GM18858 (cell line): Measurements from ENCODE around the gene SLC25A48.
"Not testable (repeated sequence)": the region's sequence is repeated elsewhere in the genome, so short reads cannot be mapped to it uniquely, and the experiment has no call there.

Source experiments
- ATAC-seq: cut with Tn5 transposase; IDR thresholded peaks from one replicate; pipeline ENCODE4 v1.9.1; 2021; ENCODE audit not compliant: unreplicated experiment

Gene SLC25A48

GRCh38 chr5:135857630-135858311 lies 23.3 kb downstream of the SLC25A48 start:
- no peak for ATAC-seq

DNA sequence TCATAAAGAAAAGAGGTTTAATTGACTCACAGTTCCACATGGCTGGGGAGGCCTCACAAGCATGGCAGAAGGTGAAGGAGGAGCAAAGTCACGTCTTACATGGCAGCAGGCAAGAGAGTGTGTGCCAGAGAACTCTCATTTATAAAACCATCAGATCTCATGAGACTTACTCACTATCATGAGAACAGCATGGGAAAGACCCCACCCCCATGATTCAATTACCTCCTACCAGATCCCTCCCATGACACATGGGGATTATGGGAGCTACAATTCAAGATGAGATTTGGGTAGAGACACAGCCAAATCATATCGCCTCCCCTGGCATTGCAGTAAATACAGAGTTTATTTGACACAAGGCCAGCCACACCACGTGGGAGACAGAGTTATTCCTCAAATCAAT lies 24.7 kb downstream of the SLC25A48 start:
- not testable (repeated sequence) for ATAC-seq

DNA sequence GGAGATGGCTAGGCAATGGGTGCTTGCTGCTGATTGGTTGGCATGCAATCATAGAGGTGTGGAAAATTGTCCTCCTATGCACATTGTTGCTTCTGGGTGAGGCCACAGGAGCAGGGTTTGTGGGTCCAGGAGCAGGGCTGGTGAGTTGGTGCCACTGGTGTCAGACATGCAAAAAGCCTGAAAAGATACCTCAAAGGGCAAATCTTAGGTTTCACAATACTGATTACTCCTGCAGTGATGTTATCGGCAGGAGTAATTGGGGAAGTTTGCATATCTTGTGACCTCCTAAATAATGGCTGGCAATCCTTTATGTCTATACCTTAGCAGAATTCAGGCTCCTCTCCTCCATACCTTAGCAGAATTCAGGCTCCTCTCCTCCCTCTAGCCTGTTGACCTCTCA lies 25.2 kb downstream of the SLC25A48 start:
- no peak for ATAC-seq

DNA sequence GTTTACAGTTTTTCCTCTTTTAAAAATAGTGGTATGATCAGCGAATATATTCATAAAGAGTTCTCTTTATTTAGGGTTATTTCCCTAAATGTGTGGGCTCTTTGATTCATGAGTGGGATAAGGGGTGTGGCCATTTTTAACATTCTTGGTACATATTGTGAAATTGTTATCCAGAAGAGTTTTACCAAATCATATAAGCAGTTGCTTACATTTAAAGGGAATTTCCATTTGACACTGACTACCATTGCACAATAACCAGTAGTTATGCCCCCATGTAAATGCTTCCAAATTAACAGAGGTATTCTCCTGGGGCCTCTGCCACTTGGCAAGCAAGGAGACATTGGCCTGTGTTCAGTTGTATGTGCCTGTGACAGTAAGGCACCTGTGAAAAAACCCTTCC lies 27.2 kb downstream of the SLC25A48 start:
- ATAC-seq = no peak

DNA sequence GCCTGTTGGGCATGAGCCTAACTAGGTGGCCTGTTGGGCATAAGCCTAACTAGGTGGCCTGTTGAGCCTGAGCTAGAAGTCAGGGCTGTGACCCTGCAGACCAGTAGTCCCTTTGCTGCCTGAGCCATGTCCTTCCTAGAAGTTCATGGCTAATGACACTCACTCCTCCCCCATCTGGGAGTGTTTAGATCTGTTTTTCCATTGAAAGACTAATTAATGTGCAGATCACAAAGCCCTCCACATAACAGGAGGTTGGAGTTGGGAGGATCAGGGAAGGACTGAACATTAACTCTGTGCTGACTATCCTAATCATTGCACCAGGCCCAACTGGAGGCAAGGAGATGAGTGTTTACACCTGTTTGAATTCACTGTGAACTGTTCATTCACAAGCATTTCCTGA lies 27.6 kb downstream of the SLC25A48 start:
- no peak for ATAC-seq

- ATAC-seq = no peak
These were observed 28.3 kb downstream of the SLC25A48 start for GRCh38 chr5:135862744-135863143.

DNA sequence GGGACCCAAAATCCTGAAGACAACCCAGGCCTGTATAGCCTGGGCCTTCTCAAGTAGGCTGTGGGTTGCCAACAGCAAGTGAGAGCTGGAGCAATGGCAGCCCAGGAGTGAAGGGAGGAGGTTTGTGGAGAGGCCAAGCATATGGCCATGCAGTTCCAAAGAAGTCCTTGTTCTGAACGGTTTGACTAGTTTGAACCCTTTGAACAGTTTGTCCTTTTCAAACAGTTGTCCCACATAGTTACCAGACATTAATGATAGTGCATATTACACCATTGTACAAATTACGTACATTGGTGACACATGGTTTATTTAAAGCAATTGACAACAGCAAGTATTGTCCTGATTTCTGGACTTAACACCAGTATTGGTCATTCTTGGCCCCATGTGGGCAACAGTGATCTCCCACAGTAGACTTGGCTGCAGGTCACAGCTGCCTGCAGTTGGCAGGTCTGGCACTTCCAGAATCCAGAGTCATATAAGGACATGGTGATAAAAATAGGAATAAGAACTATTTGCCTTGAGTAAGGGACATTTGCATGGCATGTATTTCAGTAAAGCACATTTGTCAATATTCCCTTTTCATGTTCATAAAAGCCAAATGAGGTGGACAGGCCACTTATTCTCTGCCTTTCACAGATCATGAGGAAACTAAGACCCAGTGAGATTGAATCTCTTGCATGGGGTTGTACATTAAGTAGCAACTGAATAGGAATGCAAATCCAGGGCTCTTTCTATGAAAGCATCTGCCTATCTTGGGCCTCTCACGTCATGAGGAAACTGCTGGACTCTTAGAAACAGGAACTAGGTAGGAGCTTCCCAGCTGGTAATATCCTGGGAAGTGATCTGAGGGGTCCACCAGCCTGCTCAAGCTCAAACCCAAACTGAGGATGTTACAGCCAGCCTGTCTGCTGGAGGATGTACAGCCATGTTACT lies 30.3 kb downstream of the SLC25A48 start:
- no peak for ATAC-seq

DNA sequence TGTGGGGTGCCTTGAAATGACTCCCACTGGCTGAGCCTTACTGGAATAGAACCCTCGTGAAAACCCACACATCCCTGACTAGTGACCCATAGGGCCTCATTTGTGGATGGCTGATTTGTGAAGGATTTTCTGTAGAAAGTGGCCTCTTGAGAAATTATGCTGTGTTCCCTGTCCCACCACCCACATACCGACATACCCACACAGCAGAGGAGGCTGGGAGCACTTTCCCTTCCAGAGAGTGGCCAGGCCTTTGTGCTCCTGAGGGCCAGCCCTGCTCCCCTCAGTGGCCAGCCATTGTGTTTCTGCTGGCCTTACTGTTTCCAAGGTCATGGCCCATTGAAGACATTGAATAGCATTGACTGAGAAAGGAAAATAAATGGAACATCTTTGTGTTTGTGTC lies 31.6 kb downstream of the SLC25A48 start:
- ATAC-seq = no peak

GRCh38 chr5:135867599-135867998 lies 33.1 kb downstream of the SLC25A48 start:
- no peak for ATAC-seq

DNA sequence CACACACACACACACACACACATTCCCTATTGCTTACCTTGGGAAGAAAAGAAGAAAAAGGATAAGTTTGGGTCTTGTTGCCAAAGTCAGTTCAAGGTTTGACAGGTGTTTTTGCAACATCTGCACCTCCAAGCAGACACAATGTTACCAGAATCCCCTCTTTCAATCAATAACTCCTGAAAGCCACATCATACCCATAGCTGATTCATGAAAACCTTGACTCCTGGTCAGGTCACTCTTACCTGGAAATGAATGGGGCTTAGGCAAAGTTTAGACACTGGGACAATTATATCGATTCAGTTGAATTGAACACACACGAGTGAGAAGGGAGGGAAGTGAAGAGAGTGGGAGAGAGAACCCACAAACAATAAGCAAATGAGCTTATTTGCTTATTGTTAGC lies 34.2 kb downstream of the SLC25A48 start:
- ATAC-seq = no peak

DNA sequence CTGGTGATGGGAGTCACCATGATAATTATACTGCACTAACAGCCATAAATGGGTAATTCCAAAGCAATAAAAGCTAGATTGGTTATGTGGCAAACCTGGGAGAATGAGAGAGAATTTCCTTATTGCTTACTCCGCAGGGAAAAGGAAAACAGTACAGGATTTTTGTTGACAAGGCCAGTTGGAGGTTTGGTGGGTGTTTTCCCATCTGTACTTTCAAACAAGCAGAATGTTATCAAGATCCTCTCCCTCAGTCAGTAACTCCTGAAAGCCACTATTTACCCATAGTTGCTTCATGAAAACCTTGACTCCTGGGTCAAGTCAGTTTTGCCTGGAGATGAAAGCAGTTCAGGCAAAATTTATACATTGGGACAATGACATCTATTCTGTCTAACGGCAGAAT lies 34.8 kb downstream of the SLC25A48 start:
- no peak for ATAC-seq

DNA sequence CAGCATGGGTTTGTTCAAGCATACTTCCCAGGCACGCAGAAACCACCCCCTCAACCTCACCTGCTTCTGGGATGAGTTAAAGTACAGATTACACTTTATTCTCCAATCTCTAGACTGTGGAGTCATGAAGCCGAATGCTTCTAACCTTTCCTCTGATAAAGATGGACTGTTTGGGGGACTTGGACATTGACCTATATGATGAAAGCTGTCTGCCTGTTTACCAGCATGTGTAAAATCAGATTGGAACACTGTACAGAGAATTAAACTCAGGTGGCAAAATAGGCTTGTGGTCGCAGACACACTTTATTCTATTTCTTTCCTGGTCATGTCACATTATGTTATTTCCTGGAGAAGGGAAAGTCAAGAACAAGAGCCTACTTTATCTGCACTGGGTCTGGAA lies 35.5 kb downstream of the SLC25A48 start:
- ATAC-seq = no peak

- no peak for ATAC-seq
These were observed 36.9 kb downstream of the SLC25A48 start for GRCh38 chr5:135871268-135871915.

DNA sequence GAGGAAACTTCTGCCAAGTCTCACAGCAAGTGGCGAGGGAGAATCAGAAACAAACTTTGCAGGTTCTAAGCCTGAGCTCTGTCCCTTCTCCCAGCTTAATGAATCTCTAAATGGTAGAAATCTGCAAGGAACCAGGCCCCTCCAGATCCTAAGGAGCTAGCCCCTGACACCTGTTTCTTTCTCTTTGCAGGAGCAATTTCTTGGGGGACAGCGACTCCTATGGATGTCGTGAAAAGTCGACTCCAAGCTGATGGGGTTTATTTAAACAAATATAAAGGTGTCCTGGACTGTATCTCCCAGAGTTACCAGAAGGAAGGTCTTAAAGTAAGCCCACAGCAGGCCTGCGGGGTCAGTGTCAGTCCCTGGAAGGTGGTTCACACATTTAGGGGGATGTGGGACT lies 39.4 kb downstream of the SLC25A48 start:
- ATAC-seq = no peak

- ATAC-seq = no peak
These were observed 40.0 kb downstream of the SLC25A48 start for GRCh38 chr5:135874461-135874860.

GRCh38 chr5:135875567-135875966 lies 41.1 kb downstream of the SLC25A48 start:
- ATAC-seq = no peak

DNA sequence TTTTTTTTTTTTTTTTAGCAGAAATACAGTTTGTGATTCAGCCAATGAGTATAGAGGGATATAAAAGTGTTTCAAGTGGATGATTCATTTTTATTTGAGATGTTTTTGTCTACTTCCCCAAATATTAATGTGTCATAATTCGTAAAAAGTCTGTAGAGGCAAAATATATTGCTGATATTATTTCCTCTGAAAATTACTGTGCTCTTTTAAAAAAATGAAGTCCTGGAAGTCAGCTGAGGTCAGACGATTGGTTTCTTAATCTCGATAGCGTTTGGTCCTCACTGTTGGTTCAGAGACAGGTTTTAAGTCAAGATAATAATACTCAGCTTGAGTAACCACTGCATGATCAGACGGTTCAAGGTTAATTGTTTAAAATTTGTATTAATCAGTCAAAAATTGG lies 41.7 kb downstream of the SLC25A48 start:
- no peak for ATAC-seq

- ATAC-seq = no peak
These were observed 43.2 kb downstream of the SLC25A48 start for GRCh38 chr5:135877570-135878155.

DNA sequence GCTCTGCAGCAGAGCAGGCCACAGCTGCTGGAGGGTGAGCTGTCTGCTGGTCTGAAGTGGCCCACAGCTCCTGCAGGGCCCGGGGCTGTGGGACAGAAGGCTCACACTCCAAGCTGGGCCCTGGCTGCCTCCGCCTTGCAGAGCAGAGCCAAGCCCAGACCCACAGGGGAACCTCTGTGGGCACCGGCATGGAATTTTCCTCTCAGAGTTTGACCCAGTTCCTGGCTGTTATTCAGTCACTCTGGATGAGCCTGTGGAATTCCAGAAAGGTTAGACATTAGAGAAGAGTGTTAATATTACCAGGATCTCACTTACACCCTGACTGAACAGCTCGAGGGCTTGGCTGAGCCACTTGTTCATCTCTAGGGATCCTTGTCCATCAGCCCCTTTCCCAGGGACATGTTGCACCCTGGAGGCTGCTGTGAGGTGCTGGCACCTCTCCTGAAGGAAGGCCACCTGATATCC lies 43.7 kb downstream of the SLC25A48 start:
- ATAC-seq = no peak

- no peak for ATAC-seq
These were observed 45.1 kb downstream of the SLC25A48 start for GRCh38 chr5:135879591-135879990.

DNA sequence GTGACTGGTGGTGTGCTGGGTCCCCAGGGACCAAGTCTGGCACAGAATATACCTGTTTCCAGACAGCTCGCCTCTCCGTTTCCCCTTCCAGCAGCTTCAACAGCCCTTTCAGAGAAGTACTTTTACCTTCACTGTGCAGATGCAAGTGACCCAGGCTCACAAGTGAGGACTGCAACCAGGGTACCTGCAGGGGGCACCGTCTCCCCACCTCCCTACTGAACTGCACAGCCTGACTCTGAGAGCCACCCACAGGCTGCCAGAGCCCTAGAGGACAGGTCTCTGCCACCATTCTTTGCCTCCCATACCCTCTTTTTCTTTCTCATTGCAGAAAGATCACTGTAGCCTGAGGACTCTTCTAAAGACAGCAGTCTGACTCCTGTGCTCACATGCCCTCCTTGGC lies 45.8 kb downstream of the SLC25A48 start:
- ATAC-seq = no peak
